SU-DHL-6 (cell line): Measurements from ENCODE around the gene SEPTIN12.

ENCODE experiments used
- EZH2phosphoT487 ChIP-seq: fragments of 200-600 bp; sonication (generic), shearing (Covaris generic); conservative IDR thresholded peaks from 2 replicates; pipeline ENCODE4 v1.6.1; 2018; ENCODE audit warnings: mild to moderate bottlenecking, antibody characterized with exemption, low read length, moderate library complexity, mixed read lengths
- TF ChIP-seq, protein P1 (sequence below): fragments of 200-600 bp; sonication (generic); IDR thresholded peaks from one replicate; pipeline ENCODE4 v1.5.1; 2017; ENCODE audit warnings: antibody characterized with exemption, mild to moderate bottlenecking, low read length, moderate library complexity; ENCODE audit not compliant: insufficient read depth, poor library complexity, severe bottlenecking

DNA sequence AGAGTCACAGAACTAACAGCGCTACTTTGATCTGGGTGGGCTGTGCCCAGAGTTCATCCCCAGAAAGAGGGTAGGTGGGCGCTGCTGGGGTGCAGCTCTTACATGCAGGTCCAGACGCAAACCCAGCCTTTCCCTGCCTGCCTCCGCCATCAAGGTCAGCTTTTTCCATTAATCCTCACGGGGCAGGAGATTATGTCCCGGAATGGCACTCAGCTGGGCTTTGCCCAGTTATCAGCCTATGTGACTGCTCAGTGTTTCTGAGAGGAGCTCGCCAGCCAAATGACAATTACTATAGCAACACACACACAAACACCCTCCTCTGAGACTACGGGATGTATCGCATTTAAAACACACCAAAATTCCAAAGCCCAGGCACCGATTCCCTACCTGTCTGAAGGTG lies 38.8 kb upstream of the SEPTIN12 start:
- TF ChIP-seq, protein P1, sequence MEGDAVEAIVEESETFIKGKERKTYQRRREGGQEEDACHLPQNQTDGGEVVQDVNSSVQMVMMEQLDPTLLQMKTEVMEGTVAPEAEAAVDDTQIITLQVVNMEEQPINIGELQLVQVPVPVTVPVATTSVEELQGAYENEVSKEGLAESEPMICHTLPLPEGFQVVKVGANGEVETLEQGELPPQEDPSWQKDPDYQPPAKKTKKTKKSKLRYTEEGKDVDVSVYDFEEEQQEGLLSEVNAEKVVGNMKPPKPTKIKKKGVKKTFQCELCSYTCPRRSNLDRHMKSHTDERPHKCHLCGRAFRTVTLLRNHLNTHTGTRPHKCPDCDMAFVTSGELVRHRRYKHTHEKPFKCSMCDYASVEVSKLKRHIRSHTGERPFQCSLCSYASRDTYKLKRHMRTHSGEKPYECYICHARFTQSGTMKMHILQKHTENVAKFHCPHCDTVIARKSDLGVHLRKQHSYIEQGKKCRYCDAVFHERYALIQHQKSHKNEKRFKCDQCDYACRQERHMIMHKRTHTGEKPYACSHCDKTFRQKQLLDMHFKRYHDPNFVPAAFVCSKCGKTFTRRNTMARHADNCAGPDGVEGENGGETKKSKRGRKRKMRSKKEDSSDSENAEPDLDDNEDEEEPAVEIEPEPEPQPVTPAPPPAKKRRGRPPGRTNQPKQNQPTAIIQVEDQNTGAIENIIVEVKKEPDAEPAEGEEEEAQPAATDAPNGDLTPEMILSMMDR, result no peak
- no peak for TF ChIP-seq EZH2phosphoT487
